HuH-7.5 (cell line): ENCODE measurements around the gene DBP.
"Not testable (repeated sequence)": the region's sequence is repeated elsewhere in the genome, so short reads cannot be mapped to it uniquely, and the experiment has no call there.

Source experiments
- DNase-seq: peaks from one replicate; pipeline ENCODE4 v3.0.0; 2011; ENCODE audit warnings: low spot score

Gene DBP

DNA sequence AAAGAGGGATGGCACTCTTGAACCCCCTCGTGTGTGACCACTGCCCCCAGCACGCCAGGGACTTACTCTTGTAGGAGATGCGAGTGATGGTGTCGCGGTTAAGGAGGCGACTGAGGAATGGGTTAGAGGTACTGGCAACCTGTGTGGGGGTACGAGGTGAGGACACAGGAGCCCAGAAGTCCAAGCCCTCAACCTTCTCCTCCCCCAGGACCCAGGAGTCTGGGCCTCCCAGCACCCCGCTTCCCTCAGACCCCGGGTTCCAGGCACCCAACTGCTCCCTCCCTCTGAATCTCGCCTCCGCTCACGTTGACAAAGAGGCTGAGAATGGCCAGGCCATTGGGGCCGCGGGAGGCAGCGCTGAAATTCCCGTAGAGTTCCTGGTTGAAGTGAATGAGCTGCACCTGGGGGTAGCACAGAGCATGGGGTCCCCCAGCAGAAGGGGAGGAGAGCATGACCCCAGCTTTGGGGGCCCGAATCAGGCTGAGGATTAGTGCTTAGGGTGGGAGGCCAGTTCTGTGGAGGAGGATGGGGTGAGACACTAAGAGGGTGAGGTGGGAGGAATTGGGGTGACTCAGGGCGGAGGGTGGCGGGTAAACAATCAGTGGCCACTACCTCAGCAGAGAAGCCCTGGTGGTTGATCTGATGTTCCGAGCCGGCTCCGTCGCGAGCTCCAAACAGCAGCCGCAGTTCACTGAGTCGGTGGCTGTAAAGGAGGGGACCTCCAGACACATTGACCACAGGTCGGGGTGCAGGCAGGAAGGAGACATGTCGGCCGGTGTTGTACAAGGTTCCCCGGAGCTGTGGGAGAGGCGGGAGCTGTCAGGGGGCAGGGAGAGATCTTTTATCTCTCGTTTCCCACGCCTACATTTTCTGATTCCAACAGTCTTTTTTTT, 2.5 kb upstream of the DBP start:
- no peak for DNase-seq

DNA sequence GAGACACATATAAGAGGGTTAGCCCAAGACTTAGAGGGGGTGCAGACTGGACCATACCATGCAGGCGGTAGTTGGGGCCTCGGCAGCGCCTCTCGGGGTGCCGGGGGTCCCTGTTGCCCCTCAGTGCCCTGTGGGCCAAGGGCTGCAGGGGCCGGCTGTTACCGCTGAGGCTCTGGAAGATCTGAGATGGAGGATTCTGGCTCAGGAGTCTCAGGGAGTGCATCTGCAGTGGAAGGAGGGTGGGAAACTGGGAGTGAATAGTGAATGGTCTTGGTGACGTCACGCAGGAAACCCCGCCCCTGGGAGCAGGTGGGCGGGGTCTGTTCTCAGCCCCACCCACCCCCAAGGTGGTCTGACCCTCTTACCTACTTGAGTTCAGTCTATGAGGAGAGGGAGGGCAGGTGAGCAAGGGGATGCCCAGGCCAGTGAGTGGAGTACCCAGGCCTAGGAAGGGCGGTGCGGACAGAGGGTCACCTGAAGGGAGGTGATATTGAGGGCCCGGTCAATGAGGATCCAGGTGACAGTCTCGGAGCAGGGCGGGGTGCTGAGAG, 1.7 kb upstream of the DBP start:
- DNase-seq: no peak

DNA sequence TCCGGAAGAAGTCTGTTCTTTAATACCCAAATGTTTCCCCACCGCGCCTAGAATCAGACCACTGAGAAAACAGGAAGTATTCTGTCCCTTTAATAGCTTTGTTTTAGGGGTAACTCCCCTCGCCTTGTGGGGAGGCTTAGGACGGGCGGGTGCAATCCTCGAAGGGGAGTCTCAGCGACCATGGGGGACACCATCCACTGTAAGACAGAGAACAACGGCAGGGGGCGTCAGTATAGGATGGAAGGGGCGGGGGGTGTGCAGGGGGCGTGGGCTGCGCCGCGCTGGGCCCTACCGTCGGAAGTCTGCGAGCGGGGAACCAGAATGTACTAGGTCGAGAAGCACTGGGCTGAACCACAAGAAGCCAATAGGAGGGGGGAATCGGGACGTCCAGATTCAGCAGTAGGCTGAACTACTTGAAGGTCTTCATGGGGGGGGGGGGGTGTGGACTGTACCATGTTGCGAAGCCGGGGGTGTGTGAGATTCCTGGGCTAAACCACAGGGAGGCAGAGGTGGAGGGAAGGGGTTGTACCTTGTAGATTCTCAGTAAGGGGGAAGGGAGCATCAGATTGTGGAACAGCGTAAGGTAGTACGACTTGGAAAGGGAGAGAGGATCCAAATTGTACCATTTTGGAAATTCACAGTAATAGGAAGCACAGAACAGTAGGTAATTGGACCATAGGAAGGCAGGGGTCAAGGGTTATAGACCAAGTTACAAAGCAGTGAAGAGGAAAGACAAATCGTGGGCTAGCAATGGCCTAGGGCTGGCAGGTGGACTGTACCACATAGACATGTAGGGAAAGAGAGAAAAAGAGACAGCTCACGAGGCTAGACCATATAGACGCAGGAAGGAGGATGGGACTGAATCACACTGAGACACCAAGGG, 1.0 kb upstream of the DBP start:
- peak; percentile 78 for DNase-seq

DNA sequence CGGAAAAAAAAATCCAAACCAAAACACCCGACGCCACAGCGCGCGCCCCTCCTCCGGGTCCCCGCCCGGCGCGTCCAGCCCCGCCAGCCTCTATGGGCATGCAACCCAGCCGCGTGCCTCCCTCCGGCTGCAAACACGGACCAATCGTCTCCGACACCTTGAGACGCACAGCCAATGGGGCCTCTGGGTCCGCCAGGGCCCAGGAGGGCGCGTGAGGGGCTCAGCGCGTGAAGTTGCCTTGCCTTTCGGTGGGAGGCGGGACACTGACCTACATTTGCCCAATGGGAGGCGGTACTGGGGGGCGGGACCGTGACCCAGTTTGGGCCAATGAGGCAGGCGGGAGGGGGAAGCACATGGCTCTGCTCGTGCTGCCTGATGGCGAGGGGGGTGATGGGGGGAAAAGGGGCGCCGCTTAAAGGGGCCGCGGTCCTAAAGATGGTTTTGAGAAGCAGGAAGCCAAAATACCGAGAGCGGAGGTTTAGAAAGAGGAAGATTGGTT, 319 bp upstream of the DBP start:
- DNase-seq: peak; percentile 97

DNA sequence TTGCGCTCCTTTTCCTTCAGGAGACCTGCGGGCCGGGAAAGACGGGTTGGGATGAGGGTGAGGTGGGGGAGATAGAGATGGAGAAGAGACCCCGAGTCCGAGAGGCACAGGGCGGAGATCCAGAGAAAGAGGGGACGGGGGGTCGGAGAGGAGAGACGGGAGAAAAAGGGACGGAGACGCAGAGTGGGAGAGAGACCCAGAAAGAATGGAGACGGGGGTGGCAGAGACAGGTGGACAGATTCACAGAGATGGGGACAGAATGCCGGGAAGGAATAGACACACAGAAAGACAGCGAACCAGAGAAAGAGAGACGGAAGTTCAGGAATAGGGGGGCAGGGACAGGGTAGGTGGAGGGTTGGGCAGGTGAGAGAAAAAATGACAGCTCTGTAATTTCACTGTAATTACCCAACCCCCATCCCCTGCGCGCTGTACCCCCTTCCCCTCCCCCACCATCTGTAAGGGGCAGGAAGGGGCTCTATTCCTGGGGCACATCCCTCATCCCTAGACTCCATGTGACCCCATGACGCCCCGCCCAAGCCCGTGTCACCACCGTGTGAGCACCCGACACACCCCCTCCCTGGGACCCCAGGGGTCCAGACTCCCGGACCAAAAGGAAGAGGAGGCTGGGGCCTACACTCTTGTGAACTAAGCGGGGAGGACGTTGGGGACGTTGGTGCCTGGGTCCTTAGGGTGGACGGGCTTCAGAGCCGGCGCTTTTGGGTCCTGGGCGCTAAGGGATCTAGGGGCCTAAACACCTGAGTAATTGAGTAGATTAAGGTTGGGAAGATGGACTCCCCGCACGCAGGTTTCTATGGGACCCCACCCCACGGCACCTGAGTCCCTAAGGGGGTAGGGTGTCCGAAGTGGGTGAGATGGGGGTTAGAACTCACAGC, 967 bp downstream of the DBP start:
- no peak for DNase-seq

DNA sequence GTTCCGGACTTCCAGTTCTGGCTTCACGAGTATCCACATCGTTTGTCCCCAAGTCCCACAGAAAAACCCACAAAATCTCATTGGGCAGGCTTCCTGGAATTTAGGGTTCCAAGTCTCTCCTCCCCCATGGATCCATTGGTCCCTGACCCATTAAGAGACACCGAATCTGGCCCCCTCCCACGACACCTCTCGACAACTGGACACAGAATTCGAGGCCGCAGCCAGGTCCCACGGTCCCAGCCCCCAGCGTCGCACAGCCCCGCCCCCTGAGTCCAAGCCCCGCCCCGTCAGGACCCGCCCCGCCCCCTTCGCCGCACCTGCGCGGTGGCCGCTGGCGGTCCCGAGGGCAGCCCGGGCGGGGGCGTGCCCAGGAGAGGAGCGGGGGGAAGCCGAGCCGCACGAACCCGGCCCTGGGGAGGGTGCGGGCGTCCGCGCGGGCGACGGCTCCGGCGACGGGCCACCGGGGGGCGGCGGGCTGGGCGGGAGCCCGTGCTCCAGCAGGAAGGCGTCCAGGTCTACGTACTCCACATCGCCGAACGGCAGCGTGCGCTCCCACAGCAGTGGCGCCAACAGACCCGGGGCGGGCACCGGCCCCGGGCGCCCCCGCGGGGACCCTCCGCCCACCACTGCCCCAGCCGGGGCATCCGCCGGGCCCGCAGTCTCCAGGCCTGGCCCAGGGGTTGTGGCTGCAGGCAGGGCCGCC, 1.8 kb downstream of the DBP start:
- peak; percentile 86 for DNase-seq

DNA sequence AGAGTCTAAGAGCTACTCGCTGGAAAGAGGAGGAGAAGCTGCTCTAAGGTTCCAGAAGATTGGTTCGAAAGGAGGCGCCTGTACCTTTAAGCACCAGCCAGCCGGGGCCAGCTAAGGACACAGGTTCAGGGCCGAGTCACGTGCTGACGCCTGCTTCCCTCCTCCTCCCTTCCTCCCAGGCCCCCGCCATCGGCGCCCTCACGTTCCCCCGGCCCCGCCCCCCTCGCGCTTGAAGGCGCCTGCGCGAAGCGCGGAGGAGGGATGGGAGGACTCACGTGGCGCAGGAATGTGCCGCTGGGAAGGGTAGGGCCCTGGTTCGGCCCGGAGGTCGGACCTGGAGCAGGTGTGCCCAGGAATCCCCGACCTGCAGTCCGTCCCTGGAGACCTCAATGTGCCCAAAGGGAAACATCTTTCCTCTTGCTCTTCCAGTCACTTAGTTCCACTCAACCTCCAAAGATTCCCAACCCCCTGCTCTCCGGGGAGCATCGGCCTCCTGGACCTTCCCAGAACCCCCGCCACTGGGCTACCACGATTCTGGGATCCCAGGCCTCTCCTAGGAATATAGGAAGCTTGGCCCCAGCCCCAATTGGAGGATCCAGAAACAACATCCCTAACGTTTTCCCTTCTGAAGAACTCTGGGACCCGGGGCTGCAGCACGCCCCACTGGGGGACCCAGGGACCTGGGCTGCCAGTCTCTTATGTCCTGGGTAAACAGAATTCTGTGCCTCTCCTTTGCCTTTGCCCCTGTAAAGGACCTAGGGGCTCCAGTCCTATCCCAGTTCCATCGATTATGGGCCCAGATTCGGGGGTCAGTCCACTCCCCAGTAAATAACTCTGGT, 2.5 kb downstream of the DBP start:
- peak; percentile 96 for DNase-seq

DNA sequence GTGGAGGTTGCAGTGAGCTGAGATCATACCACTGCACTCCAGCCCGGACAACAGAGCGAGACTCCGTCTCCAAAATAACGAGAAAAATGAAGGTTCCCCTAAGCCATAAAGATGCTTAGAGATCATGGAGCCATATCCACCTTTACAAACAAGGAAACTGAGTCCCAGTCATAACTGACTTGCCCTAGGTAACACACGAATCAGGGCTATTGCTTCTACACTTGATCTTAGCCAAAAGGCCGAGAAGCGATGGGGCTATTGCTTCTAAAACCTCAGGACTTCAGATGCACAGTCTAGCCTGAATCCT, 3.2 kb downstream of the DBP start:
- no peak for DNase-seq

DNA sequence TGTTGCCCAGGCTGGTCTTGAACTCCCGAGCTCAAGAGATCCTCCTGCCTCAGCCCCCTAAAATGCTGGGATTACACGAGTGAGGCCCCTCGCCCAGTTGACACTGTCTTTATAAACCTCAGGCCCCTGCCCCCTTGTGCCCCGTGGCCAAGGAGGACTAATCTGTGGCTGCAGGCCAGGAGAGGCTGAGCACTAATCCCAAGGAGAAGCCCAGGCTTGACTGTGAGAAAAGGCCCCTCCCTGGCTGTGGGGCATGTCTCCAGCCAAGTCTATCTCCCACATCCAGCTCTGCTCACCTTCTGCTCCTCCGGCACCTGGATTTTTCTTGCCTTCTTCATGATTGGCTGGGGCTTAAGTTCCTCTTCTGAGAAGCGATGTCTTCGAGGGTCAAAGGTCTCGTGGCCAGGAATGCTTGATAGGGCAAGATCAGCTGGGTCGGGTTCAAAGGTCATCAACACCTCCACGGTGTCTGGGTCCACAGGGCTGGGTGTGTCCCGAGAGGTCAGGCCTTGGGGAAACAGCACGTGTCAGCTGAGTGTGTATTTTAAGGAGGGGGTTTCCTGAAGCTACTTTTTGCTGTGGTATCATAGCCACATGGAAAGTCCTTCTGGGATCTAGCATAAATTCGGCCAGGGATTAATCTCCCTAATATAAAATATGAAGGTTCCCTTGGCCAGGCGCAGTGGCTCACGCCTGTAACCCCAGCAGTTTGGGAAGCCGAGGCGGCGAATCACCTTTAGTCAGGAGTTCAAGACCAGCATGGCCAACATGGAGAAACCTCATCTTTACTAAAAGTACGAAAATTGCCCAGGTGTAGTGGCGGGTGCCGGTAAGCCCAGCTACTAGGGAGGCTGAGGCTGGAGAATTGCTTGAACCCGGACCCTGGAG, 3.8 kb downstream of the DBP start:
- no peak for DNase-seq

DNA sequence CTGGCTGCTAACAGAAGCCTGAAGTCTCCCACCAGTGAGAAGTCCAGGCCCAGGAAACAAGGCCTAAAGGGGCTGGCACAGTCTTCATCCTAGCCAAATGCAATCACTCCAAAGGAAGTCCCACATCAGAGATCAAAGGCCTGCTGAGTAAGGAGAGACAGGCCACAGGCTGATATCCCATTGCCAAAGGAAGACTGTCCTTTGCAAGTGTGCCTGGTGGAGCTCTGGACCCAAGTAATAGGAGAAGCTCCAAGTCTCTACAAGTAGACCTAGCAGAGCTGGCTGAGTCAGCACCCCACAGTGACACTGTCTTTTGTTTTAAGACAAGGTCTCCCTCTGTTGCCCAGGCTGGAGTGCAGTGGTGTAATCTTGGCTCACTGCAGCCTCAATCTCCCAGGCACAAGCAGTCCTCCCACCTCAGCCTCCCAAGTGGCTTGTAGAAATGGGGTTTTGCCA, 4.5 kb downstream of the DBP start:
- no peak for DNase-seq

DNA sequence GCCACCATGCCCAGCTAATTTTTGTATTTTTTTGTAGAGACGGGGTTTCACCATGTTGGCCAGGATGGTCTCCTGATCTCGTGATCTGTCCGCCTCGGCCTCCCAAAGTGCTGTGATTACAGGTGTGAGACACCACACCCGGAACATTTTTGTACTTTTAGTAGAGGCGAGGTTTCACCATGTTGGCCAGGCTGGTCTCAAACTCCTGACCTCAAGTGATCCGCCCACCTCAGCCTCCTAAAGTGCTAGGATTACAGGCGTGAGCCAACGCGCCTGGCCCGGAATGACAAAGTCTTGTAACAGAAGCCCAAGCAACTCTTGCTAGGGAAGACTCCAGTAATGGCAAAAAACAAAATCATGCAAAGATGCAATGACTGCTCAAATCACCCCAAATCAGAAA, 4.9 kb downstream of the DBP start:
- not testable (repeated sequence) for DNase-seq

DNA sequence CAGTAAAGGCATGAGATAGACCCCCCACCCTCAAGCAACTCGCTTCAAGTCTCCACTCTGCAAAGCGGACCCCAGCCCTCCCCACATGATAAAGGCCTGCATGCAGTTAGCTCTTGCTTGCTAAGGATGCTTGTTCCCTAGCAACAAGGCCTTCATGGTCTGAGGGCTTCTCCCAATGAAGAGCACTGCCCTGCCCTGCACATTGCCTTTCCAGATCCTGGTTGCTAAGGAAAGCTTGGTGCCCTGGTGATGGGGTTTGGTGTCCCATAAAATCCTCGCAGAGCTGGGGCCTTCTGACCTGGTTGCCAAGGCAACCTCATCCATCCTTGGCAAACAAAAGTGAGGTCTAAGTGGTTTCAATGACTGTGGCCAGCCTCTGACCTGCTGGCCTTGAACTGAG, 6.0 kb downstream of the DBP start:
- no peak for DNase-seq

DNA sequence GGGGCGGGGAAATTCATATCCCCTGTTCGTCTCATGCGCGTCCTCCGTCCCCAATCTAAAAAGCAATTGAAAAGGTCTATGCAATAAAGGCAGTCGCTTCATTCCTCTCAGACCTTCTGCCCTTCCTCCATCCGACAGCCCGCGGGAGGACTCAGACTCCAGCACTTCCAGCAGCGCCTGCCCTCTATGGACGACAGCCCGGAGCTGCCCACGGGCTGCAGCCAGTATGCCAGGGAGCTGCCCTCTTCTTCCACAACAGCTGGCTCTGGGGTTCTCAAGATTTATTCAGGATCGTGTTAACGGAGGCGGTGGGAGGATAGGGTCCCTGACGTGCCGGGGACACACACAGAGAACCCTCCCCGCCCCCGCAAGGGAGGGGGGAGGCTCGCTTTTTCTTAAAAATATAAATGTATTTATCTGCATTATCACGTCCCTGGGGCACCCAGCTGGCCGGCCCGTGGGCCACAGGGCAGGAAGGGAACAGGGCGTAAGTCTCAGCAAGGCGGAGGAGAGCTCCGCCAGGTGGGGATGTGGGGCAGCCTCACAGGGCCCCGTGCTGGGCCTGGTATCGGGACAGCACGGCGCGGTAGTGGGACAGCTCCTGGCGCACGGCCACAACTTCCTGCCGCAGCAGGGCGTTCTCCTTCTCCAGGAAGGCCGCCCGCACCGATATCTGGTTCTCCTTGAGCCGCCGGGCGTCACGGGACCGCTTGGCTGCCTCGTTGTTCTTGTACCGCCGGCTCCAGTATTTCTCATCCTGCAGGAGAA, 6.7 kb downstream of the DBP start:
- DNase-seq: no peak

DNA sequence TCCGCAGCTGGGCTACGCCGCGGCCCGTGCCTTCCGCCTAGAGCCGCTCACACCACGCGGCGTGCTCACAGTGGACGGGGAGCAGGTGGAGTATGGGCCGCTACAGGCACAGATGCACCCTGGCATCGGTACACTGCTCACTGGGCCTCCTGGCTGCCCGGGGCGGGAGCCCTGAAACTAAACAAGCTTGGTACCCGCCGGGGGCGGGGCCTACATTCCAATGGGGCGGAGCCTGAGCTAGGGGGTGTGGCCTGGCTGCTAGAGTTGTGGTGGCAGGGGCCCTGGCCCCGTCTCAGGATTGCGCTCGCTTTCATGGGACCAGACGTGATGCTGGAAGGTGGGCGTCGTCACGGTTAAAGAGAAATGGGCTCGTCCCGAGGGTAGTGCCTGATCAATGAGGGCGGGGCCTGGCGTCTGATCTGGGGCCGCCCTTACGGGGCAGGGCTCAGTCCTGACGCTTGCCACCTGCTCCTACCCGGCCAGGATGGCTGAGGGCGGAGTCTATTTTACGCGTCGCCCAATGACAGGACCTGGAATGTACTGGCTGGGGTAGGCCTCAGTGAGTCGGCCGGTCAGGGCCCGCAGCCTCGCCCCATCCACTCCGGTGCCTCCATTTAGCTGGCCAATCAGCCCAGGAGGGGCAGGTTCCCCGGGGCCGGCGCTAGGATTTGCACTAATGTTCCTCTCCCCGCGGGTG, 7.4 kb downstream of the DBP start:
- no peak for DNase-seq

DNA sequence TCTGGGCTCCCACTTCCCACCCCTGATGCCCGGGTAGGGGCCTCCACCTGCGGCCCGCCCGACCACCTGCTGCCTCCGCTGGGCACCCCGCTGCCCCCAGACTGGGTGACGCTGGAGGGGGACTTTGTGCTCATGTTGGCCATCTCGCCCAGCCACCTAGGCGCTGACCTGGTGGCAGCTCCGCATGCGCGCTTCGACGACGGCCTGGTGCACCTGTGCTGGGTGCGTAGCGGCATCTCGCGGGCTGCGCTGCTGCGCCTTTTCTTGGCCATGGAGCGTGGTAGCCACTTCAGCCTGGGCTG, 7.9 kb downstream of the DBP start:
- DNase-seq: no peak

DNA sequence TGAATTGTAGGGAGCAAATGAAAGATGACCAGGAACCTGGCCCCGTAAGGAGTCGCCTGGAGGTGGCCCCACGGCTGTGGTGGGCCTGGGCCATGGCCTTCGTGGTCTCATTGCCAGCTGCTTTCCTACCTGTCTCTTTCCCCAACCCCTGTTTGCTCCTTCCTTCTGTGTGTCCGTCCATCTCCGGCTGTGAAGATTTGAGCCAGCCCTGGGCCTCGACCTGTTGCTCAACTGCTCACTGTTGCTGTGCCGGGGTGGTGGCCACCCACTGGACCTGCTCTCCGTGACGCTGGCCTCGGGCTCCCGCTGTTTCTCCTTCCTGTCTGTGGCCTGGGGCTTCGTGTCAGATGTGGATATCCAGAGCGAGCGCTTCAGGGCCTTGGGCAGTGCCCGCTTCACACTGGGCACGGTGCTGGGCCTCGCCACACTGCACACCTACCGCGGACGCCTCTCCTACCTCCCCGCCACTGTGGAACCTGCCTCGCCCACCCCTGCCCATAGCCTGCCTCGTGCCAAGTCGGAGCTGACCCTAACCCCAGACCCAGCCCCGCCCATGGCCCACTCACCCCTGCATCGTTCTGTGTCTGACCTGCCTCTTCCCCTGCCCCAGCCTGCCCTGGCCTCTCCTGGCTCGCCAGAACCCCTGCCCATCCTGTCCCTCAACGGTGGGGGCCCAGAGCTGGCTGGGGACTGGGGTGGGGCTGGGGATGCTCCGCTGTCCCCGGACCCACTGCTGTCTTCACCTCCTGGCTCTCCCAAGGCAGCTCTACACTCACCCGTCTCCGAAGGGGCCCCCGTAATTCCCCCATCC, 8.5 kb downstream of the DBP start:
- no peak for DNase-seq

DNA sequence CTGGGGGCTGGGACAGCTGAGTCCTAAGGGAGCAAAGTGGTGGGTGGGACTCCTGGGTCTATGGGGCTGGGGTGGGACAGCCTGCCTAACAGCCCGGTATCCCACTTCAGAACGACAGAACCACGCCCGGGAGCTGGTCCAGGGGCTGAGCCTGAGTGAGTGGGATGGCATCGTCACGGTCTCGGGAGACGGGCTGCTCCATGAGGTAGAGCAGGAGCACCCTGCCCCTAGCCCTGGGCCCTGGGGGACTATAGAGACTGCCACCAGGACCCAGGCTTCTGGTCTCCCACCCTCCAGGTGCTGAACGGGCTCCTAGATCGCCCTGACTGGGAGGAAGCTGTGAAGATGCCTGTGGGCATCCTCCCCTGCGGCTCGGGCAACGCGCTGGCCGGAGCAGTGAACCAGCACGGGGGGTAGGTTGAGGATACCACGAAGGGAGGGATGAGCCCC, 9.3 kb downstream of the DBP start:
- no peak for DNase-seq
